DOHH2 (cell line): ENCODE results near the gene TRMU.

Source experiments
- EZH2phosphoT487 ChIP-seq: fragments of 200-600 bp; sonication (generic); IDR thresholded peaks from 2 replicates; pipeline ENCODE4 v1.6.1; 2017; ENCODE audit warnings: borderline replicate concordance, mild to moderate bottlenecking, antibody characterized with exemption, low read length, moderate library complexity, mixed read lengths
- TF ChIP-seq, protein P1 (sequence below): fragments of 200-600 bp; sonication (generic); IDR thresholded peaks from one replicate; pipeline ENCODE4 v1.5.1; 2014; ENCODE audit warnings: antibody characterized with exemption, mild to moderate bottlenecking, low read depth, low read length; ENCODE audit not compliant: poor library complexity, severe bottlenecking

GRCh38 chr22:46336119-46337078, 885 bp downstream of the TRMU start:
- TF ChIP-seq, protein P1, sequence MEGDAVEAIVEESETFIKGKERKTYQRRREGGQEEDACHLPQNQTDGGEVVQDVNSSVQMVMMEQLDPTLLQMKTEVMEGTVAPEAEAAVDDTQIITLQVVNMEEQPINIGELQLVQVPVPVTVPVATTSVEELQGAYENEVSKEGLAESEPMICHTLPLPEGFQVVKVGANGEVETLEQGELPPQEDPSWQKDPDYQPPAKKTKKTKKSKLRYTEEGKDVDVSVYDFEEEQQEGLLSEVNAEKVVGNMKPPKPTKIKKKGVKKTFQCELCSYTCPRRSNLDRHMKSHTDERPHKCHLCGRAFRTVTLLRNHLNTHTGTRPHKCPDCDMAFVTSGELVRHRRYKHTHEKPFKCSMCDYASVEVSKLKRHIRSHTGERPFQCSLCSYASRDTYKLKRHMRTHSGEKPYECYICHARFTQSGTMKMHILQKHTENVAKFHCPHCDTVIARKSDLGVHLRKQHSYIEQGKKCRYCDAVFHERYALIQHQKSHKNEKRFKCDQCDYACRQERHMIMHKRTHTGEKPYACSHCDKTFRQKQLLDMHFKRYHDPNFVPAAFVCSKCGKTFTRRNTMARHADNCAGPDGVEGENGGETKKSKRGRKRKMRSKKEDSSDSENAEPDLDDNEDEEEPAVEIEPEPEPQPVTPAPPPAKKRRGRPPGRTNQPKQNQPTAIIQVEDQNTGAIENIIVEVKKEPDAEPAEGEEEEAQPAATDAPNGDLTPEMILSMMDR = no peak
- TF ChIP-seq EZH2phosphoT487 = no peak
